ENCODE data around the gene SSBP1. TPM values are rescaled to one million over a fixed set of nuclear protein-coding genes. Genes with fewer than 3 reads are reported as not detected.

The SSBP1 gene
- 283 to 344 TPM (median 297 TPM) in 5 replicates for total RNA-seq (2022; extraction: Qiagen RNA extraction; ENCODE audit: low read depth)

DNA sequence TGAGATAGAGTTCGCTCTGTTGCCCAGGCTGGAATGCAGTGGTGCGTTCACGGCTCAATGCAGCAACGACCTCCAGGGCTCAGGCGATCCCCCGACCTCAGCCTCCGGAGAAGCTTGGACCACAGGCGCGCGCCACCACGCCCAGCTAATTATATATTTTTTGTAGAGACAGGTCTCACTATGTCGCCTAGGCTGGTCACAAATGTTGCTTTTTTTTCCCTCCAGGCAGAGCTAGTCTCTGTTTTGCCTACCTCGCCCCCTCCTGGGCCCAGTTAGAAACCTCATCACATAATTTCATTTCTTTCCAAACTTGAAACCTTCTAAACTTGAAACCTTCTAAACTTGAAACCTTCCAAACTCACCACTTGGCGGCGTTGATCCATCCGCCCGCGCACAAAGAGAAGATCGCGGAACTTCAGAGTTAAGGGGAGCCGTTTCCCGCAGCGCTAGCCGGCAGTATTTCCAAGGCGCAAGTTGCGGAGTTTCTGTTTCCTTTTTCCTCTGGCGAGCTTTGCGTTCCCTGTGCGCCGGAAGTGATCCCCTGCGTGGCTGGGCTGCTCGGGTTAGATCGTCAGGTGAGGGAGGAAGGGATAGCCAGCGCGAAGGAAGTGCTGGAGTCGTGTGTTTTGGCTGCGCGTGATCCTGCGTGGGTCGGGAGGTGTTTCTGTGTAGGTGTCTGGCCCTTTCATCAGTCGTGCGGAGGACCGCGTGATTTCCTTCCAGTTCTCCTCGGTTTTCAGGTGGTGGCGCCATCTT lies at the start of gene SSBP1:
Gene SSBP1, plus strand, starts transcription at position 523 of the 756 bp plus-strand sequence. CDS start 809 bp downstream, outside the sequence.

GRCh38 chr7:141702047-141702567 lies 36.1 kb upstream of the SSBP1 start, which contains the start of gene DENND11:
TSS of gene DENND11 (minus strand) at chr7:141702166. CDS start at chr7:141702153, 13 bp downstream.

GRCh38 chr7:141708351-141708750 lies 29.8 kb upstream of the SSBP1 start, which contains the start of gene WEE2:
TSS of gene WEE2 (plus strand) at chr7:141708353. CDS start at chr7:141708759, 406 bp downstream.

GRCh38 chr7:141763797-141764196 lies 25.6 kb downstream of the SSBP1 start, which contains the start of gene TAS2R3:
TSS of gene TAS2R3 (plus strand) at chr7:141764097. CDS start at chr7:141764159, 62 bp downstream.

GRCh38 chr7:141776374-141776773 lies 38.2 kb downstream of the SSBP1 start, which contains the start of gene TAS2R4:
TSS of gene TAS2R4 (plus strand) at chr7:141776674. CDS start at chr7:141778489, 1,815 bp downstream.

DNA sequence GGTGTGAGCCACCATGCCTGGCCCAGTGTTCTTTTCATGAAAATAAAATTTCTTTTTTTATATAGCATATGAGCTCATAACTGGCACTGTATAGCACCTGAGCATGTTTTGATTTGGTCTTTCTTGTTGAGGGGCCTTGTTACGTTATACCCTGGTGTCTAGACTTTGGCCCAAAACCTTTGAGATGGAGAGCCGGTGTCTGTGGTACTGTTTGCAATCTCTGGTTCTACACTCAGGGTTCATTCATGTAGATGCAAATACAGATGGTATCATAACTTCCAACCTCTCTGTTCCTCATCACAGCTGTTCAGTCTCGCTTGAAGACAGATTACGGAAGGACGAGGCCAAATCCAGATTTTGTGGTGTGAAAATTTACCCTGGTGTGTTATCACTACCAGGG lies 51.8 kb downstream of the SSBP1 start, which contains the start of gene TAS2R5:
Gene TAS2R5, plus strand, starts transcription at position 301 of the 400 bp plus-strand sequence. CDS start 145 bp downstream, outside the sequence.

Other genes starting within 250 kb of the SSBP1 start
- 27.8 to 35.9 TPM (median 31.3 TPM) in 5 replicates for gene AGK, start 186.9 kb upstream of the SSBP1 start, total RNA-seq (2022; extraction: Qiagen RNA extraction; ENCODE audit: low read depth)
- gene DENND11, start 36.2 kb upstream of the SSBP1 start, total RNA-seq (2022; extraction: Qiagen RNA extraction; ENCODE audit: low read depth) = 5.5 to 7.2 TPM (median 6.5 TPM) in 5 replicates
- gene WEE2, start 30.0 kb upstream of the SSBP1 start, total RNA-seq (2022; extraction: Qiagen RNA extraction; ENCODE audit: low read depth) = not detected in 5 replicates
- gene TAS2R3, start 25.7 kb downstream of the SSBP1 start, total RNA-seq (2022; extraction: Qiagen RNA extraction; ENCODE audit: low read depth) = 0.14 TPM in 1 of 5 replicates, not detected in the others
- gene TAS2R4, start 38.3 kb downstream of the SSBP1 start, total RNA-seq (2022; extraction: Qiagen RNA extraction; ENCODE audit: low read depth) = 0.12 to 0.17 TPM (median 0.13 TPM) in 4 of 5 replicates, not detected in the other
- gene TAS2R5, start 51.9 kb downstream of the SSBP1 start, total RNA-seq (2022; extraction: Qiagen RNA extraction; ENCODE audit: low read depth) = 0.37 to 0.51 TPM (median 0.41 TPM) in 5 replicates
- gene PRSS37, start 103.1 kb downstream of the SSBP1 start, total RNA-seq (2022; extraction: Qiagen RNA extraction; ENCODE audit: low read depth) = not detected in 5 replicates
- not detected in 5 replicates for gene OR9A4, start 178.0 kb downstream of the SSBP1 start, total RNA-seq (2022; extraction: Qiagen RNA extraction; ENCODE audit: low read depth)
- gene CLEC5A, start 208.6 kb downstream of the SSBP1 start, total RNA-seq (2022; extraction: Qiagen RNA extraction; ENCODE audit: low read depth) = not detected in 5 replicates
- not detected in 5 replicates for gene TAS2R38, start 235.4 kb downstream of the SSBP1 start, total RNA-seq (2022; extraction: Qiagen RNA extraction; ENCODE audit: low read depth)

Measured in A549 treated with GW870086 at 1 μM for 4 hours (cell line).